Measurements from ENCODE around the gene VEZT.
"Not testable (repeated sequence)": the region's sequence is repeated elsewhere in the genome, so short reads cannot be mapped to it uniquely, and the experiment has no call there.

The VEZT gene

DNA sequence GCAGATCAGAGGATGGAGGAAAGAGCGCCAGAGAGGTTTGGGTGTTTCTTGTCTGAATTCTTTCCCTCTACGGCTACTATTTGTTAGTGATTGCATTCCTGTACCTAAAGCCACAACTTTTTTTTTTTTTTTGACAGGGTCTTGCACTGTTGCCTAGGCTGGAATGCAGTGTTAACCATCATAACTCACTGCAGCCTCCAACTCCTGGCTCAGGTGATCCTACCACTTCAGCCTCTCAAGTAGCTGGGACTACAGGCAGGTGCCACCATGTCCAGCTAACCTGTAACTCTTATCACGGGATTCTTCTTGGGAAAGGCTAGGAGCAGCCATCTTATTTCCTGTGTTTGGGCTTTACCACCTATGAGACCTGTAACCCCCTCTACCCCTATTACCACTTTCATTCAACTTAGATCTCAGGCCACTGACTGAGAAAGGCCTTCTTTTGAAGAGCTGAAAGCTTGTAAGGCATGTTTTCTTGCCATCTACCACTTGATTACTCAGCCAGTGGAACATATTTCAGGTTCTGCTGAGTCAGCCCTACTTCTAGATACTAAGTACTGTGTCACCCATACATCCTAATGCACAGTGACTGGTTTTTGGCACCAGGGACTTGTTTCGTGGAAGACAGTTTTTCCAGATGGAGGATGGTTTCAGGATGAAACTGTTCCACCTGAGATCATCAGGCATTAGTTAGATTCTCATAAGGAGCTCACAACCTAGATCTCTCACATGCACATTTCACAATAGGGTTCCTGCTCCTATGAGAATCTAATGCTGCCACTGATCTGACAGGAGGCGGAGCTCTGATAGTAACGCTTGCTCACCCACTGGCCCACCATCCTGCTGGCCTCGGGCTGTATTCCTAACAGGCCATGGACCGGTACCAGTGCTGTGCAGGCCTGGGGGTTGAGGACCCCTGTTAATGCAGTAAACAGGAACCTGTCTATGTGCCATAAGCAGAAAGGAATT, 6.9 kb downstream of the VEZT start:
- no peak for DNase-seq

DNA sequence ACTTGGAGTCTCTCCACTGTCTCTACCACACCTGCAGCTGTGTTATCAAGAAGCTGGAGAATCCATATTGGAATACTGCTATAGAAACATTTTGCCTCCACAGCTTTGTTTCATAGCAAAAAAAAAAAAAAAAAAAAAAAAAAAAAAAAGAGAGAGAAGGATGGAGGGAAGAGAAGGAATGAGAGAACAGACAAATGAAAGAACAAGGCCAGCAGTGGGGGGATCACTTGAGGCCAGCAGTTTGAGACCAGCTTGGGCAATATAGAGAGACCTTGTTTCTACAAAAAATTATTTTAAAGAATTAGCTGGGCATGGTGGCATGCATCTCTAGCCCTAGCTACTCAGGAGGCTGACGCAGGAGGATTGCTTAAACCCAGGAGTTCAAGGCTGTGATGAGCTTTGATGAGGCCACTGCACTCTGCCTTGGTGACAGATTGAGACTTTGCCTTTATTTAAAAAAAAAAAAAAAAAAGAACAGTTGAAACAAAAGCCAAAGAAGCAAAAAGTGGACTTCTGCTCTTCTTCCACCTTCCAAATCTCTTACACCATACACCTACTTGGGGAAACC, 8.1 kb downstream of the VEZT start:
- DNase-seq = no peak

DNA sequence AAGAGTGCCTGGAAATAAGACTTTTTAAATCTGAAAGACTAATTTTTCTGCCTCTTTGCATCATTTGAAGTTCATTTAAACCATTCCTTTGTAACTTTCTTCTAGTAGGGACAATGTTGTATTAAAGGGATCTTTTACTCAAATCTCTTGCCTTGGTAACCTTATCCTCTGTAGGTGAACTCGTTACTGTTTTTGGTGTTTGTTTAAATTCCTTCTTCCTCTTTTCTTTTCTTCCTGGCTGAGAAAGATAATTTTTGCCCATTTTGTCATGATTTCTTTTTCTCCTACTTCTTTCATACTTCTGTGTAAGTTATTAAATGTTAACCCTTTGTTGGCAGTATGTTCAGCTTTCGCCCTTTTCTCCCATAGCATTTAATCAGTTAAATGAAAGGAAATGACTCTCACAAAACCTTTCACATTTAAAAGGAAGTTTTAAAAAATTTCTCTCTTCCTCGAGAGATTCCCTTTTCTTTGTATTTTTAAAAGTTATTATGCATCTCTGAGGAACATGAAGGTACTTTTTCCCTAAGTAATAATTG, 10.3 kb downstream of the VEZT start:
- no peak for DNase-seq

DNA sequence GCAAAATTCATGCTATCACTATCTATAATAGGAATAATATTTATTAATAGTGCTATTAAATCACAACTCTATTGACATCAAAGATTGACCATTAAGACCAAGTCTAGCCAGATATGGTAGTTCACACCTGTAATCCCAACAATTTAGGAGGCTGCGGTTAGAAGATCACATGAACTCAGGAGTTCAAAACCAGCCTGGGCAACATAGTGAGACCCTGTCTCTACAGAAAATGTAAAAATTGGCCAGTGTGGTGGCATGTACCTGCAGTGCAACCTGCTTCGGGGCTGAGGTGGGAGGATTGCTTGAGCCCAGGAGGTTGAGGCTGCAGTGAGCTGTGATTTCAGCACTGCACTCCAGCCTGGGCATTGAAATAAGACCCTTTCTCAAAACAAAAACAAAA, 11.0 kb downstream of the VEZT start:
- no peak for DNase-seq

DNA sequence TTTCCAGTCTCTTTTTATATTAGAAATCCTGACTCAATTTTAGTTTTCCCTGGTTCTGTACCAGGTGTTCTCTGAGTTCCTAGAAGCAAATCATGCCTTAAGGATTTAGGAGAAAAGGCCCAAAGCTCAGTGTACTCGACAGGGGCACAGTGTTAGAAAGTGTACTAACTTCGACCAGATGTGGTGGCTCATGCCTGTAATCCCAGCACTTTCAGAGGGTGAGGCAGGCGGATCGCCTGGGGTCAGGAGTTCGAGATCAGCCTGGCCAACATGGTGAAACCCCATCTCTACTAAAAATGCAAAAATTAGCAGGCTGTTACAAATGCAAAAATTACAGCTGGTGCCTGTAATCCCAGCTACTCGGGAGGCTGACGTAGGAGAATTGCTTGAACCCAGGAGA, 12.0 kb downstream of the VEZT start:
- DNase-seq = no peak

DNA sequence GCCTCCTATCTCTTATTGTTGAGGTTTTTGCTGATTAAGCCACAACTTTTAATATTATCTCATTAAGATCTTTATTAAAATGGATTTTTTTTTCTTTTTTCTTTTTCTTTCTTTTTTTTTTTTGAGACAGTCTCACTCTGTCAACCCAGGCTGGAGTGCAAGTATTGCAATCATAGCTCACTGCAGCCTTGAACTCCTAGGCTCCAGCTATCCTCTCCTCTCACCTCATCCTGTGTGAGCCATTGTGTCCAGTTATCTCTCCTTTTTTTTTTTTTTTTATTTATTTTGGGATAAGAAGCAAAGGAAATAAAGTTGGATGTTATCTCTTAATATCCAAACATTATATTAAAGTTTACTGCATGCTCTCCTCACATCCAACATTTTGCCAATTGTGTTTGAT, 12.7 kb downstream of the VEZT start:
- no peak for DNase-seq

DNA sequence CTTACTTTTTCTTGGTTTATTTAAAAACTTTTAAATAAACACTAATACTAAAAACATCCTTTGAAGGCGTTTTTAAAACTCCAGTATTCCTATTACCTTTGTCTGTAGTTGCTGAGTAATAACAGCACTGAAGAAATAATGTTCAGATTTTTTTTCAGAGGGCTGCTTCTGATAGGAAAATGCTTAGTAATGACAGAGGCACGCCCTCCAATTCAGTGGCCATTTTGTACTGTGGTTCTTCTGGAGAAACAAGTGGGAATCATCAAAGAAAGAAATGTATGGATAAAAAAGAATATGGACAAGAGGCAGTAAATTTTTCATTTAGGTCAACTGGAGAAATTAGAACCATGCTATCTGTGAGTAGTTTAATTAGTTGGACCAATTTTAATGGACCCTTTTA, 13.6 kb downstream of the VEZT start:
- no peak for DNase-seq

DNA sequence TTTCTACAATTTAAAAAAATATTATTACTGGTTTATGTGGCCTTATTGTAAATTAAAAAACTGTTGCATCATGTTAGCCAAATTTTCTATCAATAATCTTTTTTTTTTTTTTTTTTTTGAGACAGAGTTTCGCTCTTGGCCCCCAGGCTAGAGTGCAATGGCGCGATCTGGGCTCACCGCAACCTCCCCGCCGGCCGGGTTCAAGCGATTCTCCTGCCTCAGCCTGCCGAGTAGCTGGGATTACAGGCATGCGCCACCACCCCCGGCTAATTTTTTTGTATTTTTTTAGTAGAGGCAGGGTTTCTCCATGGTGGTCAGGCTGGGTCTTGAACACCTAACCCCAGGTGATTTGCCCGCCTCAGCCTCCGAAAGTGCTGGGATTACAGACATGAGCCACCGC, 16.6 kb downstream of the VEZT start:
- not testable (repeated sequence) for DNase-seq

DNA sequence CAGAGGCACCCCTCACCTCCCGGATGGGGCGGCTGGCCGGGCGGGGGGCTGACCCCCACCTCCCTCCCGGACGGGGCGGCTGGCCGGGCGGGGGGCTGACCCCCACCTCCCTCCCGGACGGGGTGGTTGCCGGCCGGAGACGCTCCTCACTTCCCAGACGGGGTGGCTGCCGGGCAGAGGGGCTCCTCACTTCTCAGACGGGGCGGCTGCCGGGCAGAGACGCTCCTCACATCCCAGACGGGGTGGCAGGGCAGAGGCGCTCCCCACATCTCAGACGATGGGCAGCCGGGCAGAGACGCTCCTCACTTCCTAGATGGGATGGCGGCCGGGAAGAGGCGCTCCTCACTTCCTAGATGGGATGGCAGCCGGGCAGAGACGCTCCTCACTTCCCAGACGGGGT, 18.0 kb downstream of the VEZT start:
- DNase-seq = not testable (repeated sequence)

DNA sequence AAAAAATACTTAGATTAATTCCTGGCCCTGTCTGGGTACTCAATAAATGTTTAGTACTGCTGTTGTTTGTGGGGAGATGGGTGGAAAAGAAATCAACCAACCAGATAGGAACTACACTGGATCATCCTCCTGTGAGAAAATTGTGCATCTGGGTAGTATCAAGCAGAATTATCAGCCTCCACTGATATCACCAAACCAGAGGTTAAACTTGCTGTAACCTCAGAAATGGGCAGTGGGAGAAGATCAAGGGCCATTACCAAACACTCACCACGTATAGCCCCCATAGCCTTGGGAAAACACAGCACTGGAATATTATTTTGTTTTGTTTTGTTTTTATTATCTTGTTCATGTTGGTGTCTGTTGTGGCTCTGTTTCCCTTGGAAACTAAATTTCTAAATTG, 19.7 kb downstream of the VEZT start:
- no peak for DNase-seq

DNA sequence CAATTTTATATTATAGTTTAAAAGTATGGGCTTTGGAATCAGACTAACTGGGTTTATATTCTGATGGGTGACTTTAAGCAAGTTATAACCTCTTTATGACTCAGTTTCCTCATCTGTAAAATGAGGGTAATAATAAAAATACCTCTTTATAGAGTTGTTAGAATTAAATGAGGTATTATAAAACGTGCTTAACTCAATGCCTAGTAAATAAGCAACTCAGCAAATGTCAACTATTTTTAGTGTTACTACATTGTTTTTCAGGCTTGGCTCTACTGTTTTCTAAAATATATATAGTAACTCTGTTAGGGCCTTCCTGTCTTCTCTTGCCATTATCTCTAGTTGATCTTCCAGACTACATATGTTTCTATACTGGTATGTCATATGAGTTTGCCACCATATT, 20.5 kb downstream of the VEZT start:
- DNase-seq = no peak

DNA sequence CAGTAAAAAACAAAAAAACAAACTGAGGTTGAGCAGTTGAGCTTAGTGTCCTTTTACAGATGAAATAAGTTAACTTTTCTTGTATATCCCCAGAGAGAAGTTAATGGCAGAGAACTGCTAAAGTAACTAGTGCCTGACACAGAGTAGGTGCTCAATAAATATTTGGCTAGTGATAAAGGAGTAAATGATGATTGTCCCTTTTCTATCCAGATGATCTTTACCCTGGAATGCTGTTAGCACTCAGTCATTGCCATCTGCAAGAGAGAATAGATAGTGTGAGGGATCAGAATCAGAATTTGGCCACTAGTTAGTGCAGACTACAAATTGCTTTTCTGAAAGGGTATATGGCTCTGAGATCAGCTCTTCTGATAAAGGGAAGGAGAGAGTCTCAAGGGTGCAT, 21.6 kb downstream of the VEZT start:
- DNase-seq = no peak

DNA sequence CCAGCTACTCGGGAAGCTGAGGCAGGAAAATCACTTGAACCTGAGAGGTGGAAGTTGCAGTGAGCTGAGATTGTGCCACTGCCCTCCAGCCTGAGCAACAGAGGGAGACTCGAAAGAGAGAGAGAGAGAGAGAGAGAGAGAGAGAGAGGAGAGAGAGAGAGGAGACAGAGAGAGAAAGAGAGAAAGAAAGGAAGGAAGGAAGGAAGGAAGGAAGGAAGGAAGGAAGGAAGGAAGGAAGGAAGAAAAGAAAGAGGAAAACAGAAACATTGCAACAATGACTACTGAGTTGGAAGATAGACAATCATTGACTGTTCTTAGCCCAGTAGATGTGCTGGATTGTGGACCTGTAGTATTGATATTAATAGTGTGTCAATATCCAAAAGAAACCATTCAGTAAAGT, 22.2 kb downstream of the VEZT start:
- DNase-seq = not testable (repeated sequence)

DNA sequence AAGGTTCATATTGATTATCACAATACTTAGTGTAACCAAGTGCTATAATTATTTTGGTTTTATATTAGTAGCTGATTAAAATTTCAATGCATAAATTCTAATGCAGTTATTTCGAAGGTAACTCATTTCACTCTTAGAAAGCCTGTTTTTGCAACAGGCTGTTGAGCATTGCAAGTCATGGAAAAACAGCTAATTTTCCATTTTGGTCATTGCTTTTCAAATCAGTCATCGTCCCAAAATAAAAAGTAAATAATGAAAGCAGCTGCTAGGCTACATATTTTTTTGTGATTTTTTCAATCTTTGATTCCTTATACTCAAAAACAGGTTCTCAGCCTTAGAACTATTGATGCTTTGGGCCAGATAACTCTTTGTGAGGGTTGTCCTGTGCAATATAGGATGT, 22.9 kb downstream of the VEZT start:
- no peak for DNase-seq

DNA sequence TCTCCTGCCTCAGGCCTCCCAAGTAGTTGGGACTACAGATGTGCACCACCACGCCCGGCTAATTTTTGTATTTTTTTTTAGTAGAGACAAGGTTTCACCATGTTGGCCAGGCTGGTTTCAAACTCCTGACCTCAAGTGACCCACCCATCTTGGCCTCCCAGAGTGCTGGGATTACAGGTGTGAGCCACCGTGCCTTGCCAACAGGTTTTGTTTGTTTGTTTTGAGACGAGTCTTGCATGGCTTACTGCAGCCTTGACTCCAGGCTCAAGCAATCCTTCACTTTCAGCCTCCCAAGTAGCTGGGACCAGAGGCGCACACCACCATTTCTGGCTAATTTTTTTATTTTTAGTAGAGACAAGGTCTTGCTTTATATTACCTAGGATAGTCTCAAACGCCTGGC, 23.5 kb downstream of the VEZT start:
- not testable (repeated sequence) for DNase-seq

DNA sequence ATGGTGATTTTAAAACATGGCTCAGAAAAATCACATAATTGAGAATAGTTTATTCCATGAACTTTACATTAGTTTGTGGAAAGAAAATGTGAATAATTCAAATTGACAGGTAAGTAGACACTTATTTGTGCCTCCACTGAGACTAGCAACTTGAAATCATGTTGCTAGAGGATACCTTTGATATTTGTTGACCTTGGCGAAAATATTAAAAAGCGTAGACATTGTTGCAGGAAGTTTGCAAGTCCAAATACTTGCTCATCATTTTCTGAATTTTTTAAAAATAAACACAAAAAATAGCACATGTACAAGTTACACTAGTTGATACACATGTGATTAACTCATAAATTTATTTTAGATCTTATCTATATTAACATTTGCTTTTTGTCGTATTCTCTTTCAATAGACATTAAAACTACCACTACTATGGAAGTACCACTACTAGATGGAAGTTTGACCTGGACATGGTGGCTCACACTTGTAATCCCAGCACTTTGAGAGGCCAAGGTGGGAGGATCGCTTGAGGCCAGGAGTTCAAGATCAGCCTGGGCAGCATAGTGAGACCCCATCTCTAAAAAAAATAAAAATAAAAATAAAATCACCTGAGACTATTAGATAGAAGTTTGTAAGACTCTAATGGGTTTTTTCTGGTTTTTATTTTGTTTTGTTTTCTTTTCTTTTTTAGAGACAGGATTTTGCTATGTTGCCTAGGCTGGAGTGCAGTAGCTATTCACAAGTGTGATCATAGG, 24.3 kb downstream of the VEZT start:
- DNase-seq = no peak

DNA sequence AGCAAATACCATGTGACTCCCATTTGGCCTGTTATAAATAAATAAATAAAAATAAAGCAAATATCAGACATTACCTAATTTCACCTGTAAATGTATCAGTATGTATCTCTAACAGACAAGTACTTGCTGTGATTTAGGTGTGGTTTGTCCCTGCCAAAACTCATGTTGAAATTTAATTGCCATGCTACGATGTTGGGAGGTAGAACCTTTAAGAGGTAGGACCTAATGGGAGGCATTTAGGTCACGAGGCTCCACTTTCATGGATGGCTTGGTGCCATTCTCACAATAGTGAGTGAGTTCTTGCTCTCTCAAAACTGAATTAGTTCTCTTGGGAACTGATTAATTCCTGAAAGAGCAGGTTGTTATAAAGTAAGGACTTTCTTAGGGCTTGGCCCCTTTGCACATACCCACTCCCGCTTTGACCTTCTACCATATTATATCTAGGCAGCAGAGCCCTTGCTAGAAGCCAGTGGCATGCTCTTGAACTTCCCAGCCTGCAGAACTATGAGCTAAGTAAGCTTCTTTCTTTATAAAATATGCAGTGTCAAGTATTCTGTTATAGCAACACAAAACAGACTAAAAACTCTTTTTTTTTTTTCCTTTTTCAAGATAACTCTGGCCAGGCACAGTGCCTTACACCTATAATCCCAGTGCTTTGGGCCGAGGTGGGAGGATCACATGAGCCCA, 26.0 kb downstream of the VEZT start:
- DNase-seq = no peak

DNA sequence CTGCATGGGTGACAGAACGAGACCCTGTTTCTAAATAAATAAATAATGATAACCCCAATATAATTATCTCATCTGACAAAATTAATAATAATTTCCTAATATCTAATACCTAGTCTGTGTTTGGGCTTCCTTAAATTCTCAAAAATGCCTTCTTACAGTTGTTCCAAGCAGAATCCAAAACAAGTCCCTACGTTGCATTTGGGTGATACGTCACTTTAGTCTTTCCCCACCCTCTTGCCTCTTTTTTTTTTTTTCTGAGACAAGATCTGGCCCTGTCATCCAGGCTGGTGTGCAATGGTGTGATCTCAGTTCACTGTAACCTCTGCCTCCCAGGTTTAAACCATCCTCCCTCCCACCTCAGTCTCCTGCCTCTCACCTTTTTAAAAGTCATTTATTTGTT, 26.7 kb downstream of the VEZT start:
- DNase-seq = no peak

DNA sequence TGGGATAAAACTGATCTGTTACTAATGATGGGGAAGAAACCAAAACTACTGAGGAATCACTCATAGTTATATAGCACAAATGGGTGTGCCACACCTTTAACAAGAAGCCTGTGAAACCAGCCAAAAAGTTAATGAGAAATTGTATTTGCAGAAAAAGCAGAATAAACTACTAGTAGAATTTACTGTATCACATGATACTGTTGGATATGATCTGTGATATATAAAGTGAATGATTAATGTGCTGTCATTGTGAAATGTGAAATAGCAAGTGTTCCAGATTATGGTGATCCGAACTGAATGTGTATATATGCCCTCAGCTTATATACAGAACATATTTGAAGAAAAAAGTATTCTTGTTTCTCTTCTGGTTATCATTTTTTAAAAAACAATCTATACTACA, 30.5 kb downstream of the VEZT start:
- no peak for DNase-seq

DNA sequence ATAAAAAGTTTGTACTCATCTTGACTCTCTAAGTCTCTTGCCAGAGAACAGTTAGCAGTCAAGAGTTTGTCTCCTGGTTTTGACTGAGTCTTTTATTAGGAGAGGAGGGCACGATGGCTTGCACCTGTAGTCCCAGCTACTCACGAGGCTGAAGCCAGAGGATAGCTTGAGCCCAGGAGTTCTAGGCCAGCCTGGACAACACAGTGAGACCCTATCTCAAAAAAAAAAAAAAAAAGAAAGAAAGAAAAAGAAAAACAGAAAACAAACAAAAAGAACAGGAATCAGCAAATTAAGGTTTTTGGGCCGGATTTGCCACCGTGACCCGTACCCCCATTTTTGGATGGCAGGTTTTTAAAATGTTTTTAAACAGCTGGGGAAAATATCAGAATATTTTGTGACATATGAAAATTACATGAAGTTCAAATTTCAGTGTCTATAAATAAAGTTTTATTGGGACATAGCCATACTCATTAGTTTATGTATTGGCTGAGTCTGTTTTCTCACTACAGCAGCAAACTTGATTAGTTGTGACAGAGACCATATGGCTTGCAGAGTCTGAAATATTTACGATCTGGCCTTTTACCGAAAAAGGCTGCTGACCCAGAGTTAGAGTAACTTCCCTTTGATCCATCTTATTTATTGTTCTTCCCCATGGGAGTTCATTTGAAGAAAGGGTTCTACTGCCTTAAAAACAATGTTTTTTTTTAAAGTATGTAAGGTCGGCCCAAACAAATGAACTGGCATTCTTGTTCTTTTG, 31.2 kb downstream of the VEZT start:
- DNase-seq = no peak

DNA sequence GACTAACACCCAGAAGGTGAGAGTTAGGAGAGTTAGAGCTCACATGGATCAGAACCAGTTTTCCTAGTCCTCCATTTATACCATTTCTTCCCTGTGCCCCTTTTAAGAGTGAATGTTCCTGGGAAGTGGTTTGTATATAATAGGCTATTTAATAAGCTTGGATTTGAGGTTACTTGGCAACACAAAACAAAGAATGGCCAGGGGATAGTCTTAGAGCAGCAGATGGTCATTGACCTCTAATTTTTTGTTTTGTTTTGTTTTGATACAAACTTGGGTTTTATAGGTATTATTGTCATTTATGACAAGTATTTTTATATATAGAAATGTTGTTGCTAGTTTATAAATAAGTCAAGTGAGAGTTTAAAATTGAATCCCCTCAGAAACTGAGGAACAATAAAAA, 35.8 kb downstream of the VEZT start:
- no peak for DNase-seq

DNA sequence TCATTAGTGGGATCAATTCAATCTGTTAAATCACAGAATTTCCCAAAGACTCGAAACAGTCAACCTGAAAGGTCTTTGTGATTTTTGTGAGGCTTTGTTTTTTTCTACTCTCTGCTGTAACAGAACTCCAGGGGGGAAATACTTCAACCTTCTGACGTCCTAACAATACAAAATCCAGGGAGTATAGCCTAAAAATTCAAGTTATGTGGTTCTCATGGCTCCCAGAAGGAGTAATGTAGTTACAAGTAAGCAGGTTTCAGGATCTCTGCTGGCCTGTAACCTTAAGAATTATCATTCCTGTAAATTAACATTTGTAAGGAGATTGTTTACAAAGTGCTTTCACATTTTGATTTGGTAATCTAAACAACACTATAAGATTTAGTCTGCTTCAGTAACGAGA, 39.9 kb downstream of the VEZT start:
- no peak for DNase-seq
